Activated CD8-positive, alpha-beta memory T cell treated with anti-CD3 and anti-CD28 coated beads for 24 hours (primary cell): Measurements from ENCODE around the gene POFUT2.

Source experiments
- DNase-seq: peaks from one replicate; pipeline ENCODE4 v3.0.0-alpha.2; 2020

The POFUT2 gene

DNA sequence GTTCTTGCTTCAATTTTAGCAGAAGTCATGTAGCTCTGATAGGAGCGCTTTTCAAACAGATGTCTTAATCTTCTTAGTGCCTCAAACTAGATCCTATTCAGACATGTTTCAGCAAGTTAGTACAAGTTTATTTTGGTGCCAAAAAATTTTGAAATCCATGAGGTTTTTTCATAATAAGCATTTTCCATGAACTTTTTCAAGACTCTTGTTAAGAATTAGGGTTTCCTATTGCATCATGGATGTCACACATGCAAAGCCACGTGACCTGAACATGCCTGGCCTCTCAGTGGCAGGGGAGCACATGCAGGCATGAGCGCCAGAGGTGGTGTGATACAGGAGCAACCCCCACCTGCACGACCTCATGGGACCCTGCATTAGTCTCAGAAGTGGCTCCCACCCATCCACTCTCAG lies 67.6 kb downstream of the POFUT2 start:
- DNase-seq: no peak

DNA sequence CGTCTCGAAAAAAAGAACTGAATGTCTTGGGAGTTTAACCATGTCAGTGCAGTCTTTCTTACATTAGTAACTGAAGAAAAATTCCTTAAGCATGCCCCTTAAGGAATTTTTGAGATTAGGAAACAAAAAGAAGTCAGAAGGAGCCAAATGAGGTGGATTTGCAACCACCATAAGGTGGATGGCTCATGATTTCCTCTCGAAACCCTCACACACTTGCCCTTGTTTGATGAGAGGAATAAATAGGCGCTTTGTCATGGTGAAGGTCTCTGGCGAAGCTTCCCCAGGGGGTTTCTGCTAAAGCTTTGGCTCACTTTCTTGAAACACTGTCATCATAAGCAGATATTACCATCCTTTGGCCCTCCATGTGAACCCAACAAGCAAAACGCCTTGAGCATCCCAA lies 68.2 kb downstream of the POFUT2 start:
- no peak for DNase-seq

GRCh38 chr21:45217010-45217409 lies 70.7 kb downstream of the POFUT2 start:
- DNase-seq: no peak

- DNase-seq: no peak
These were observed 72.5 kb downstream of the POFUT2 start for GRCh38 chr21:45215213-45215612.
